Measurements from ENCODE around the gene FAXC.

Gene FAXC

DNA sequence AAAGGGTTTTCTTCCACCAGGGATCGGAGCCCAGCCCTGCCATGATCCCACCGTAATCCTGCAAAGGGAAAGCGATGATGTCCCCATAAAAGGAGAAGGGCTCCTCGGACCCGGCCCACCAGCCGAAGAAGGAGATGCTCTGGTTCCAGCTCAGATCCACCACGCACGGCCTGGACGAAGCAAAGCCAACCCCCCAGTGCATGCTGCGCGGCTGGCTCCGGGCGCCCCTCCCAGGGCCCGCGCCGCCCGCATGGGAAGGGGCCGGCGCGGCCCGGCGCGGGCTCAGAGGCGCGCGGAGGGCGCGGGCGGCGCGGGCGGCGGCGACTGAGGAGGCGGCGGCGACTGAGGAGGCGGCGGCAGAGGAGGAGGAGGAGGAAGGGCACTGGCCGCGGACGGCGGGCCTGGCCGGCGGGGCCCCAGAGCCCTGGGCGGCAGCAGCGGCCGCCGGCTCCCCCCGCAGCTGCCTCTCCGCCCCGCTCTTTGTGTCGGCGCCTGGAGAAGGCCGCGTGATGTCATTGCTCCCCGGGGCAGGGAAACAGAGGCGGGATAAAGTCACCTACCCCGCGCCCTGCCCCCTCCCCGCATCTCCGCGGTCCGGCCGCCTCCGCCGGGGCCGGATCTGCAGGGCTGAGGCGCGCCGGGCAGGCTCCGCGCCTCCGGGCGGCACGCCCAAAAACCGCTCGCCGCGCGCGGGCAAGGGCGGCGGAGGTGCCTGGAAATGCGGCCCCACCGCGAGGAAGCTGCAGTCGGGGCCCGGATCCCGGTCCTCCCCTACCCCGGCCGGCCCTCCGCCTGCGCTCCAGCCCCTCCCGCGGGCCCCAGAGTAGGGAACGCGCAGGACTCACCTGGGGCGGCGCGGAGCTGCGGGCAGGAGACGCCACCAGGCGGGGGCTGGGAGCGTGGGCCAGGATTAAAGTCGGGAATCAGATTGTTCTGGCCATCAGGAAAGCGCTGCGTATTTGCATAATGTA, at the start of gene FAXC:
Gene FAXC (minus strand): TSS at position 504 of the 971 bp plus-strand sequence. CDS start 302 bp downstream, at position 202.
- DNase-seq (ENCODE audit: low read depth in 2 of 2) = no peak

DNA sequence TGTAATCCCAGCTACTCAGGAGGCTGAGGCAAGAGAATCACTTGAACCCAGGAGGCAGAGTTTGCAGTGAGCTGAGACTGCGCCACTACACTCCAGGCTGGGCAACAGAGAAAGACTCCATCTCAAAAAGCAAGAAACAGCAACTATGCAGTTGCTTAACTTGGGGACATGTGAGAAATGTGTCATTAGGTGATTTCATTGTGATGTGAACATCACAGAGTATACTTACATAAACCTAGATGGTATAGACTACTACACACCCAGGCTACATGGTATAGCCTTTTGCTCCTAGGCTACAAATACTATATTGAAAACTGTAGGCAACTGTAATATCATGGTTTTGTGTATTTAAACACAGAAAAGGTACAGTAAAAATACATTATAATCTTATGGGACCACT, 47.8 kb upstream of the FAXC start:
- DNase-seq (ENCODE audit: low read depth in 2 of 2) = no peak

DNA sequence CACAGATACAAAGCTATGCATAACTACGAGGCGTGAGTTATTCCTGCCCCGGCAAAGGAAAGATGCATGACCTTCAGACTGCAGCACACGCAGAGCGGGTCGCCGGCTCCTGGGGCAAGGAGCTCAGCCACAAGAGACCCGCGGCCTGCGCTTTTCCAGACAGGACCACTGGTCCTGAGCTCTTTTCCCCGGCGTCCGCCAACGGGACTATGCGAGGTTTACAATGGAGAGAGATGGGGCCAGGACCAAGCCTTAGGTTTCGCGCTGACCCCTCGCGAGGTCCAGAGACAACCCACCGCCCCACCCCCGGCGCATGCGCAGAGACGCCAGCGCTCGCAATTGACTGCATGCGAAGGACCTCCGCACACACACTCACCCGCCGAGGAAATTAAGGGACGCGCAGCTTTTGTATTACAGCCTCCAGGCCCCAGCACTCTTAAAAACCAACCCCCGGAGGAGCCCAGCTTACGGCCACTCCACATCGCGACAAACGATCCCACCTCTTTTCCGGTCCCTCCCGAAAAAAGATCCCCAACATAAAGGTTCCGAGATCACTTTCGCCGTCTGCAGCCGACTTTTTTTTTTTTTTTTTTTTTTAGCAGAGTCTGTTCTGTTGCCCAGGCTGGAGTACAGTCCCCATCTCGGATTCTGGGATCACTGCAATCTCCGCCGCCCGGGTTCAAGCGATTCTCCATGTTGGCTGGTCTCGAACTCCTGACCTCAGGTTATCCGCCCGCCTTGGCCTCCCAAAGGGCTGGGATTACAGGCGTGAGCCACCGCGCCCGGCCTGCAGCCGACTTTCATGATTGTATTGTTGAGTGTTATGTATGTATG, 44.4 kb upstream of the FAXC start, which contains the start of gene COQ3:
Gene COQ3 (minus strand): TSS at position 498 of the 834 bp plus-strand sequence. CDS start 16 bp downstream, at position 482.
- peak; percentile 19 to 29 for DNase-seq (ENCODE audit: low read depth in 2 of 2)

DNA sequence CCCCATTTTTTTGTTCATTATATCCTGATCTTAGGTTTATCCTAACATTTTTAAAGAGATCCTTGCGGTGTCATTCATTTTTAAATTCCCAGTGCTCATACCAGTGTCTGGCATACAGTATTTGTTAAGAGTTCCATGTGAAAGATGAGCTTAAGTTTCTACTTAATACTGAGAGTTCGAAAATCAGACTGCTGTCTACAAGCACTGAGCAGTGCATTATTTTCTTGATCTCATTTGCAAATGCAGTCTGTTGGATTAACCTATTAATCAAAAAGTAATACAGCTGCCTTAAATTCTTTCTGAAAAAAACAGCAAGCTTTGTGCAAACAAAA, 43.9 kb upstream of the FAXC start:
- DNase-seq (ENCODE audit: low read depth in 2 of 2) = no peak

DNA sequence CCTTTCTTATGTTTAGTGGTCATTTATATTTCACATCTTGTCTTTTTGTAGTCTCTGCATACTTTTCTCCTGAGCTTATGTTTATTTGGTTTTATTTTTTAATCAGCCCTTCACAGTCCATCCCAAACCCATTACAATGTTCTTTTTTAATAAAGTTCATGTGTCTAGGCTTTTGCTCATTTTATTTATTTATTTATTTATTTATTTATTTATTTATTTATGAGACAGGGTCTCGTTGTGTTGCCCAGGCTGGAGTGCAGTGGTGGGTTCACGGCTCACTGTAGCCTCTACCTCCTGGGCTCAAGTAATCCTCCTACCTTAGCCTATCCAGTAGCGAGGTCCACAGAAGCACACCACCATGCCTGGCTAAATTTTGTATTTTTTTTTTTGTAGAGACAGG, 41.4 kb upstream of the FAXC start:
- DNase-seq (ENCODE audit: low read depth in 2 of 2) = no peak

DNA sequence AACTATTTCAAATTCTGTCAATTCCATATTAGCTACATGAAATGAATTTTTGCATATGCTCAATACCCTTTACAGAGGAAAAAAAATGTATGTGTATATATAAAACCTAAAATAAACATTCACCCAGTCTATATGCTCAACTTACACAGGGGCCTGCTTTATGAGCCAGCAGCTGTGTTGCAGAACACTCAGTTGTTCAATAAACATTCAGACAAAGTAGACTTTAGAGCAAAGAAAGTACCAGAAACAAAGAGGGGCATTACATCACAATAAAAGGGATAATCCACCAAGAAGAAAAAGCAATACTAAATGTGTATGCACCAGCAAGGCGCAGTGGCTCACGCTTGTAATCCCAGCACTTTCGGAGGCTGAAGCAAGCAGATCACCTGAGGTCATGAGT, 35.0 kb upstream of the FAXC start:
- no peak for DNase-seq (ENCODE audit: low read depth in 2 of 2)

DNA sequence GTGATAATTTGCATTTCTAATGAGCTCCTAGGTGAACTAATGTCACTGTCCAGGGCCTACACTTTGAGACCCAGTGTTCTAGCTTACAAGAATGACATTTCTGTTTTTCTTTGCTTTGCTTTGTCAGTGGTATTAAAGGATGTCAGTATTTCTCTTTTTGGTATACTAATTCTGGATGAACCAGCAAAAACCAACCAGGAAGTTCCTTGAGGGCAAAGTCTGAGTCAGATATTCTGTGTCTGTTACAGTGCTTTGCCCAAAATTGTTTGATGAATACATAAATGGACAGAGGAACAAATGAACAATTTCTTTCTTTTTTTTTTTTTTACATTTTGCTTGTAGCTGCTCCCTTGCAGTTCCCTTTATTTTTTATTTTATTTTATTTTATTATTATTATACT, 29.2 kb upstream of the FAXC start:
- DNase-seq (ENCODE audit: low read depth in 2 of 2) = no peak

DNA sequence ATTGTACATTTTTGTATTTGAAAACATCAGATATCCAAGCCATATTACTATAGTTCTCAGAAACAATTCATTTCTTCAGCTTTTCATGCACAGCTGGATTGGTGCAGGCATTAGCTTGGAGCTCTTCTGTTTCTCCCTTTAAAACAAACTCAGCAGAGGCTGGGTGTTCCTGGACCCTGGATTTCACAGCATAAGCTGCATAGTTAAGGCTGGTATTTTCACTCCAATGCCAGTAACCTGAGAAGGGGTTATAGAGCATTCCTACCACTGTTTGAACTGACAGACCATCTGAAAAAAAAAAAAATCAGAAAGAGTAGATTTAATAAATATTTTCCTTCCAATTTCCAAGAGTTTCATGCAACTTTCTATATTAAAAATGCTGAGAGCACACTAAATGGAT, 20.1 kb upstream of the FAXC start:
- no peak for DNase-seq (ENCODE audit: low read depth in 2 of 2)

DNA sequence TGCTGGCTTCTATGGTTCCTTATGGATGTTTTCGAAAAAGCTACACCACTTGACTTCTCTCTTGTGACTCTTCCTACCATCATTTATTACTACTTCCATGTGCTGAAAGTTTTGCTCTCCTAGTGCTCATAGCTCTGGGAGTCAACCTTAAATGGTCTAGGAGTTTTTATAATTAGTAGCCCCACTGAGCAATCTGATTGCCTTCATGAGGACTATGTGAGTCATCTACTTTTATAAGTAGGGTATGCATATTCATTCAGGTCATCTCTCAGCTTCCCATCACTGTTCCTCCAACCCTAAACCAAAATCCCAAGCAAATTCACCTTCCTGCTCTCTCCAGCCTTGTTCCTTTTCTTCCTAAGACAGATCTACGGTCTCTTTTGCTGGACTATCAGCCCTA, 17.4 kb upstream of the FAXC start:
- DNase-seq (ENCODE audit: low read depth in 2 of 2) = no peak

DNA sequence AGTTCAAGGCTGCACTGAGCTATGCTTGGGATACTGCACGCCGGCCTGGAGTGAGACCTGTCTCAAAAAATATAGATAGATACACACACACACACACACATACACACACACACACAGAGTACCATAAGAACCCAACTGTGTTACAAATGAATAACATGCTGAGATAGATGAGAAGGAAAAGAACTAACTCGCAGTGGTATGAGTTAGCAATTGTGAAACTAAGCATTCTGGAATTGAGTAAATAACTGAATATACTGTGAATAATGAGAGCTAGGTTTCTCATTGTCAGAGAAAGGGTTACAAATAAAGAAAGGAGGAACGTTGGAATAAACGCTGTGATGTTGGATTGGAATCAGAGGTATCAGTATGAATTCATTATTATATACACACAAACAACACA, 14.6 kb upstream of the FAXC start:
- no peak for DNase-seq (ENCODE audit: low read depth in 2 of 2)

DNA sequence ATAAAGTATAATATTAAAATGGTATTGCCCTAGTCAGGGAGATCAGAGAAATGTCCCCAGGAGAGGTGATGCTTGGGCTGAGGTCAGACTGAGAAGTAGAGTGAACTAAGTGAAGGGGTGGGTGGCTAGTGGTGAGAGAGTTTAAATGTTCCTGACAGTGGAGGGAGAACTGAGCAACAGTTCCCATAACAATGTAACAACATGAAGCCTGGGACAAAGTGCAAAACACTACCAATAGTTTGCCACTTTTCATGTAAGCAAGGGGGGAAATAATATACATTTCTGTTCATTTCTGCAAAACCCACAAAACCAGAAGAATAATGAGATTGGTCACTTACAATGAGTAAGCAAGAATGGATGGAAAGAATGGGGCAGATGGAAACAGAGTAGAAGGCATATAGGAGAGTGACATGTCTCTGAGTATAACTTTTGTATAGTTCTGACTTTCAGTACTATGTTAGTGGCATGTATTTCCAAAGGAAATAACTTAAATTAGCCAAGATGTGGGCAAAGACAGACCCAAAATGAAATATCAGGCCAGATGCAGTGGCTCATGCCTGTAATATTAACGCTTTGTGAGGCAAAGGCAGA, 13.3 kb upstream of the FAXC start:
- DNase-seq (ENCODE audit: low read depth in 2 of 2) = no peak

DNA sequence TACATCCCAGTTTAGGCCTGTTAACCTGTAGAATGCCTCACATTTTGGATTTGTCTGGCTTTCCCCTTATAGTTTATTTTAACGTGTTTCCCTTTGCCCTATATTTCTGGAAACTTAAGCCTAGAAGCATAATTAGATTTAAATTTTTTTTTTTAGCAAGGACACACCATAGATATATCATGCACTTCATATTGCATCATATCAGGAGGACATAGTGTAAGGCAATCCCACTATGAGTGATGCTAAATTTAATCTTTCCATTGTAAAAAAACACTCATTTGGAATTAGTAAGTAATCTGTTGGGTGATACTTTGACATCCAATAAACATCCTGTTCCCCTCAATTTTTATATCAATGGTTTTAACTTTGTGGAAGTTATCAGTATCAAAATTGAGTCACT, 10.3 kb upstream of the FAXC start:
- DNase-seq (ENCODE audit: low read depth in 2 of 2) = no peak

DNA sequence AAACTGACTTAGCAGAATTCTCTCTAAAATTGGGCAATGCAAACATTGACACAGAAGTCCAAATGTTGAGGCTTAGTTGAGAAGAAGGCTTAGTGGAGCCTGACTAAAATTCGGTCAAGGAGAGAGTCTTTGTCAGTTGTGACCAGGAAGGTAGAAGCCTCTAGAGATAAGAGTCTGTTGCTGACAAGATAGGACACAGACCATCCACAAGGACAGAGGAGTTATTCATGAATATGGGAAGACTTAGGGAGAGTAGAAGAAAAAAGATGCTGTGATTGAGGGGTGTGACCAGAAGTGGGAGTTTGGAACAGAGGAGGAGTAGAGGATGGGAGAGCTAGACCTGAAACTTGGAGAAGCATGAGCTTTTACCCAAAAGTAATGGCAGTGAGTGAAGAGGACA, 7.2 kb upstream of the FAXC start:
- no peak for DNase-seq (ENCODE audit: low read depth in 2 of 2)

DNA sequence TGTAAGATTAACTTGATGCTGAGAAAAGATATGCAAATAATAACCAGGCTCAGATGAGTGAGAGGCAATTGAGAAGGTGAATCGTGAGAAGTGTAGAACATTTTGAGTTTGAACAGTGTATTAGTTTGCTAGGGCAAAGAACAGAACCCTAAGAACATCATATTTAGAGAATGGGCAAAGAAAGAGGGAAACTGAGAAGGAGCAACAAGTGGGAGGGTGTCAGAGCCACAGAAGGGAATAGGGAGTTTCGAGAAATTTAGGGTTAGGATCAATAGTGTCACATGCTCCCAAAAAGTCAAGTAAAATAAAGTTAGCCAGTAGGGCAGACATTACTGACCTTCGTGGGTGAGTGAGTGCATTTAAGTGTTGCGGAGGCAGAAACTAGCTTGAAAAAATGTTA, 5.5 kb upstream of the FAXC start:
- DNase-seq (ENCODE audit: low read depth in 2 of 2) = no peak

DNA sequence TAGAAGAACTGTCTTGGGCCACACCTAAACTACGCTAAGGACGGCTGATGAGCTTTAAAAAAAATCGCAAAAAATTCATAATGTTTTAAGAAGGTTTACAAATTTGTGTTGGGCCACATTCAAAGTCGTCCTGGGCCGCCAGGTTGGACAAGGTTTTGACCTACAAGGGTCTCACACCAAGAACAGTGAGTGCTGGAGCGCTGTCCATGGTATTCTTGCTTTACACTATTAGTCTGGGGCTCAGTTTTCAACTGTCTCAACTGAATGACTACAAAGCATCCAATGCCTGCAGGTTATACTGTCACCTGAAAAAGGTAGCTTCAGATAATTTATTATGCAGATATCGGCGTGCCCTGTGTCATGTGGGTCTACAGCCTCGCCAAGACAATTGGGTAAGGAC, 3.7 kb upstream of the FAXC start:
- no peak for DNase-seq (ENCODE audit: low read depth in 2 of 2)

DNA sequence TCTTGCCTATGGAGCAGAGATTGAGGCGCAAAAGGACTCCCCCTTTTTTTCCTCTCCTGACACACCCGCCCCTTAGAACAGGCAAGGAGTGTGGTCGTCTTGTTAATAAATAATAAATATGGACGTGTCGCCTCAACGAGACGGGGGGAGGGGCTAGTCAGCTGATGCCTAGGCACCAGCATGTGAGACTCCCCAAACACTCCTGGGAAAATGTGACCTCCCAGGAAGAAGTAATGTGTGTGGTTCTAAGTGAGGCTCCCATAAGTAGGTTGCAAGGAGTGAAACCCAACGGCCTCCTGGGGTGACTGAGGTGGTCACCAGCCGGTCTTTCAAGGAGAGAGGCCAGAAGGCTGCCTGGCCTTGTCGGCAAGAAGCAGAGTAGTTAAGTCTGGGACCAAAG, 1.1 kb upstream of the FAXC start:
- no peak for DNase-seq (ENCODE audit: low read depth in 2 of 2)

DNA sequence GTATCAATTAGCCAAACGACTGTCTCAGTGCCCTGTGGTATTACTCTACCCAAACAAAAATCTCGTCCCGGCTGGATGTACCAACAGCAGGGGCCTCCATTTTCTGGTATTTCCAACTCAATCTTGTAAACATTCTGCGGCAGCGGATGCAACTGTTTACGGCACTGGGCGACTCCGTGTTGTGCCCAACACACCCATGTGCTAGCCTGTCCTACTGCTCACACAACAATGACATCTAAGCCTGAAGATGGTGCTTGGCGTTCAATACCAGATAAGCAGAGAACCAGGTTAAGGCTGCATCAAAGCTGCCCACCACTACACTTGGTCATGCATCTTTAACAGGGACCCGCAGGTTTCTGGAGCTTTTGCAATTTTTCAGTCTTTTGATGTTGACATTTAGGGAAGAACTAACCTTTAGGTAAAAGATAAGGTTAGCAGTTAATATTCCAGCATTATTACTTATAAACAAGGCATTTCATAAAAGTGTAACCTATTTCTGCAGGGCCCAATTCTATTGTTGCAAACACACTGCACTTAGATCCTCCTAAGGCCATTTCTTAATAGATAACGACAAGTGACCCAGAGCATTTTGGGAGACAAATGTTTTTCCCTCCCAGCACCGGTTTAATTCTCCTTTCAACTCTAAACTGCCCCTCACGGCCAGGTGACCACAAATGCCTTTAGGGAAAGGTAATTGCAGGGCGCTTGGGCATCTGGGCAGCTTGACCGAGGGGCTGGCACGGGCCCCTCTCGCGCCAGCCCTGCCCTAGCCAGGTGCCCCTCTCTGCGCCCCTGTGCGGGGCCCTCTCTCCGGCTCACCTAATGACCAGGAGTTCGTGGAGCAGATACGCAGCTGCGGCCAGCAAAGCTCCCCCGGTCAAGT, 945 bp downstream of the FAXC start:
- no peak for DNase-seq (ENCODE audit: low read depth in 2 of 2)

DNA sequence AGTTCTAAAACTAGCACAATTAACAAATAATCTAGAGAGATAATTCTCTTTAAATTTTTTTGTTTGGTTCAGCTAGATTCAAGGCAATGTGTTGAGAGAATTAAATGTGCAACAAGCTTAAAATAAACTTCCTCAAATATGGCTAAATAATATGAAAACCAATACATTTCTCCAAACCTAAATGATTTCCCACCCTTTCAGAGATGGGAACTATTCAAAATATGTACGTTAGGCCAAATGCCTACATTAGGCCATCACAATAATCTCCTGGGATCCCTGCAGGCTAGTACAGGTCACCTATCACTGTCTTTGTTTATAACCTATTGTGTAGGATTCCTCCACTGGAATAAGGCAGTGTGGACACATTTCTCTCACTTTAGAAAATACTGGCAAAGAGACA, 1.7 kb downstream of the FAXC start:
- no peak for DNase-seq (ENCODE audit: low read depth in 2 of 2)

DNA sequence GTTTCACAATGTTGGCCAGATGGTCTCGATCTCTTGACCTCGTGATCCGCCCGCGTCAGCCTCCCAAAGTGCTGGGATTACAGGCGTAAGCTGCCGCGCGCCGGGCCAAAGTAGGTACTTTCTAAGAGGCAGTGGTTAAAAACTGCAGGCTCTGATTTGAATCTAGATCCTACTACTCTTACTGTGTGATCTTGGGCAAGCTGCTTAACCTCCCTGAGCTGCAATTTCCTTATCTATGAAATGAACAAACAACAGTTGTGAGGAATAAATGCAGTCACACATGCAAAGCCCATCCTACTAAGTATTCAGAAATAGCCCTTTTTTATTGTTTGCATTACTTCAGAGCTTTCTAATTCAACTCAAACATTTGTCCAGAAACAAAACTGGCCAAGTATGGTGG, 2.9 kb downstream of the FAXC start:
- no peak for DNase-seq (ENCODE audit: low read depth in 2 of 2)

DNA sequence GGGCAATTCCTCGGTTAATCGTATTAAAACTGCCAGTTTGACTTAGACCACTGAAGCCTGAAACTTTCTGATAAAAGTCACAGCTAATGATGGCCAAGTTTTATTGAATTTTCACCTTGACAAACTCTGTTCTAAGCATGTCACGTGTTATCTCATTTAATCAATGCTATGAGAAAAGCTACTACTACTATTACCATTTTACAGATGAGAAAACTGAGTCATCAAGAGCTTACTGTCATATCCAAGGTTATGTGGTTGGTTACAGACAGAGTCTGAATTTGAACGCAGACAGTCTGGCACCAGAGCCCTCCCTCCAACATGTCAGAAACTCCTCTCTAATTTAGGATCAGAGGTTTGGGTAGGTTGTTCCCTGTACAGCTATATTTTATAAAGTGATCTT, 4.3 kb downstream of the FAXC start:
- DNase-seq (ENCODE audit: low read depth in 2 of 2) = no peak

DNA sequence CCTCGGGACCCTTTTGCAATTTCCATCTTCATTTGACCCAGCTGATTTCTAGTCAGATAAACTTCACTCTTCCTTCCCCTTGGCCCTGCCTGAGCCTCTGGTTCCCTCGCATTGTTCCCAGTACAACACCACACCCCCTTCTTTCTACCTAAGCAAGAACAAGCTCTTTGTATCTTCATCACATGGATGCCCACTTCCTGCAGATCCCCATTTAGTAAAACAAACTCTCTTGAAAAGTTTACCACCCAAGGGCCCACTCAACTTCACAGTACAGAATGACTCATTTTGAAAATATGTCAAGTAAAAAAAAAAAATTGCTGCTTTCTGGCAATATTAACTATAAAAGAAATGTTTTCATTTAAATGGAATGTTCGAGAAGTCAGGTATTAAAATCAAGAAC, 5.2 kb downstream of the FAXC start:
- no peak for DNase-seq (ENCODE audit: low read depth in 2 of 2)

Measured in stimulated activated CD4-positive, alpha-beta T cell treated with anti-CD3 and anti-CD28 coated beads, Interleukin-1b, Interleukin-23, amount 100 ng/mL, for 1 hour (primary cell).